GM12891 (cell line): Measurements from ENCODE around the gene GPC3.

ENCODE experiments used
- POLR2A ChIP-seq: IDR thresholded peaks from 2 replicates; pipeline ENCODE4 v1.6.1; 2011; ENCODE audit warnings: low read depth, low read length, control low read depth
- POLR2AphosphoS5 ChIP-seq: IDR thresholded peaks from 2 replicates; pipeline ENCODE4 v1.6.1; 2011; ENCODE audit warnings: low read depth, low read length, control low read depth

DNA sequence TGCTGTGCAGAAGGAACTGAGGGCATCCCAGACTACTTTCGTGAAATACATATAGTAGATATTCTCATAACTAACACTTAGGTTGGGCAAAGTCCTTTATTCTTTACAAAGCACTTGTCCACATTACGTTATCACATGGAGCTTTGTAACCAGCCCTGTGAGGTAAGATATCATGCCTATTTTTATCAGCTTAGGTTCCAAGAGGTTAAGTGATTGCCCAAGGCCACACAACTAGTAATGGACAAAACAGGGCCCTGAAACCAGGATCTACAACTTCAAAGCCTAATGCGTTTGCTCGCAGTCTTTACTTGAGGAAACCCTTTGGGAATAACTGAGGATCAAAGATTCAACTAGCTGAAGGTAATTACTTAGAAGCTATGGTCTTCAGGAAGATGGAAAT is 261.5 kb downstream of the GPC3 start:
- TF ChIP-seq POLR2A (no peak), POLR2AphosphoS5 (no peak)
